Glutamatergic neuron (in vitro differentiated cells): ENCODE results near the gene FAM162B. TPM values are rescaled to one million over a fixed set of nuclear protein-coding genes. Genes with fewer than 3 reads are reported as not detected.
"Not testable (repeated sequence)": the region's sequence is repeated elsewhere in the genome, so short reads cannot be mapped to it uniquely, and the experiment has no call there.

Experiments
- DNase-seq: peaks from one replicate; pipeline ENCODE4 v3.0.0; 2022
- H3K27ac Mint-ChIP-seq: one replicate; pipeline ENCODE4 v1.8.0; 2020; ENCODE audit warnings: mild to moderate bottlenecking, mixed read lengths, inconsistent platforms; ENCODE audit not compliant: unreplicated experiment
- H3K27me3 Mint-ChIP-seq: one replicate; pipeline ENCODE4 v1.8.0; 2020; ENCODE audit warnings: mild to moderate bottlenecking, moderate library complexity, mixed read lengths, inconsistent platforms; ENCODE audit not compliant: unreplicated experiment
- H3K36me3 Mint-ChIP-seq: one replicate; pipeline ENCODE4 v1.8.0; 2020; ENCODE audit warnings: mild to moderate bottlenecking, mixed read lengths, inconsistent platforms; ENCODE audit not compliant: unreplicated experiment
- H3K4me1 Mint-ChIP-seq: one replicate; pipeline ENCODE4 v1.8.0; 2020; ENCODE audit warnings: mild to moderate bottlenecking, low read depth, mixed read lengths, inconsistent platforms; ENCODE audit not compliant: unreplicated experiment
- H3K4me3 Mint-ChIP-seq: one replicate; pipeline ENCODE4 v1.8.0; 2020; ENCODE audit warnings: mild to moderate bottlenecking, mixed read lengths, inconsistent platforms; ENCODE audit not compliant: unreplicated experiment
- H3K9me3 Mint-ChIP-seq: one replicate; pipeline ENCODE4 v1.8.0; 2020; ENCODE audit warnings: mild to moderate bottlenecking, moderate library complexity, mixed read lengths, inconsistent platforms; ENCODE audit not compliant: unreplicated experiment
- CTCF ChIP-seq: fragments of 200-600 bp; sonication (generic); IDR thresholded peaks from one replicate; pipeline ENCODE4 v1.5.0; 2021; ENCODE audit not compliant: partially characterized antibody, unreplicated experiment
- total RNA-seq: library from RNA; stranded (reverse); fragmentation: NEBNext Ultra II Directional; extraction: Animal tissue kit (Norgen Biotek cat#: 25700); gene quantifications from one replicate; pipeline ENCODE4 v1.2.1, GENCODE V29; 2021; ENCODE audit not compliant: unreplicated experiment

The FAM162B gene
- total RNA-seq, 1 donor from 2014 or later = not detected

DNA sequence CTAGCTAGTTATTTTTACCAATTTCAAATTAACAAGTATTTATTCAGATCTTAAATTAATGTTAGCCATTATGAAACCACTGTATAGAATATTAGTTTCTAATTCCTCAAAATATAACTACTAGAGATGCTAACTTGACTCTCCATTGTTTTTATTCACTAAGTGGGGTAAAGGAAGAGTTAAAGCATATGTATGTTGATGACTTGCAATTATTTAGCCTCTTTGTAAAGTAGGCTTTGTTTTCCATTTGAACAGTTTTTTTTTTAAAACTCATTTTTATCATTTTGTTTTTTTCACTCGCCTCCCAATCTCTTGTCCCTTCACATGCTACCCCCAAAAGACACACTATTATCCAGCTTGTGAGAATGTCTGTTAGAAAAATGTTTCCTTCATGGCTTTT, 3.3 kb downstream of the FAM162B start:
- H3K4me1 Mint-ChIP-seq = peaks cover 2% of the 10 kb centered on the region
- H3K9me3 Mint-ChIP-seq = peaks cover 2% of the 10 kb centered on the region
- TF ChIP-seq CTCF = no peak
- no peak overlapping the region for H3K4me3 Mint-ChIP-seq
- DNase-seq = no peak
- no peak overlapping the region for H3K27ac Mint-ChIP-seq
- H3K27me3 Mint-ChIP-seq = peaks cover 10% of the 10 kb centered on the region
- H3K36me3 Mint-ChIP-seq = no peaks in the 10 kb centered on the region

DNA sequence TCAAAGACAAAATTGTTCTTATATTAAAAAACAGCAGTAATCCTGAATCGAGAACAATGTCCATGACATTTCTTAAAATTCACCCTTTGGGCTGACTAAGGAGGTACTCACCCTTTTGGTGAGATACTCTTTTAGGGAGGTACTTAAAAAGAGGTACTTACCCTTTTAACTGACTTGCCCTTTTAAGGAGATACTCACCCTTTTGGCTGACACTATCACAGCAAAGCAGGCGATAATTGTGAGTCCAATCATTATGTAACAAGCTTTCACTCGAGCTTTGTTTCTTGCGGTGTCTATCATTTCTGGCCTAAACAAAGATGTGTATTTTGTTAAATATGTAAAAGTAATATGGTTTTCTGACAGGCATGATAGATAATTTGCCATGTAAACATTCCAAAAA, 3.7 kb downstream of the FAM162B start:
- peaks cover 10% of the 10 kb centered on the region for H3K27me3 Mint-ChIP-seq
- H3K36me3 Mint-ChIP-seq = no peaks in the 10 kb centered on the region
- no peak overlapping the region for H3K27ac Mint-ChIP-seq
- peaks cover 2% of the 10 kb centered on the region for H3K9me3 Mint-ChIP-seq
- no peak for DNase-seq
- H3K4me3 Mint-ChIP-seq = no peak overlapping the region
- TF ChIP-seq CTCF = no peak
- H3K4me1 Mint-ChIP-seq = peaks cover 2% of the 10 kb centered on the region

GRCh38 chr6:116745176-116745575, 20.3 kb downstream of the FAM162B start:
- no peak overlapping the region for H3K4me3 Mint-ChIP-seq

DNA sequence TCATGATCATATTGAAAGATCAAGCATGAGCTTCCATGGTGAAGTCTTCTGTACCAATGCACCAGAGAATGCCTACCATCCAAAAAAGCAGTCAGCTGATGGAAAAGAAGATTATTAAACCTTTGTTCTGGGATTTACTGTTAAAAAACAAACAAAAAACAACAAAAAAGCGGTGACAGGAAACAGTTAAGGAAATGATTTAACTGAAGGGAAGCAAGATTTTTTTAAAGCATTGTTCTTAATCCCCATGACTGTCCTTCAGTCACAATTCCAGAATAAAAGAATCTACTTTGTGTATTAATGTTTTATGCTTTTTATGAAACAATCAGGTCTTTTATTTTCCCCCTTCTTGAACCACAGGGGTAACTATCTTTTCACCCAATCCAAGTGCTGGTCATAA, 23.9 kb downstream of the FAM162B start:
- H3K9me3 Mint-ChIP-seq = peaks cover 2% of the 10 kb centered on the region
- H3K27ac Mint-ChIP-seq = no peak overlapping the region

More at GRCh38 chr6:116745176-116745575, 20.3 kb downstream of the FAM162B start:
- Mint-ChIP-seq H3K9me3 (peaks cover 2% of the 10 kb centered on the region), H3K27me3 (no peaks in the 10 kb centered on the region), H3K4me1 (no peaks in the 10 kb centered on the region), H3K27ac (no peak overlapping the region), H3K36me3 (peaks cover 4% of the 10 kb centered on the region)
- DNase-seq = no peak
- no peak for TF ChIP-seq CTCF

DNA sequence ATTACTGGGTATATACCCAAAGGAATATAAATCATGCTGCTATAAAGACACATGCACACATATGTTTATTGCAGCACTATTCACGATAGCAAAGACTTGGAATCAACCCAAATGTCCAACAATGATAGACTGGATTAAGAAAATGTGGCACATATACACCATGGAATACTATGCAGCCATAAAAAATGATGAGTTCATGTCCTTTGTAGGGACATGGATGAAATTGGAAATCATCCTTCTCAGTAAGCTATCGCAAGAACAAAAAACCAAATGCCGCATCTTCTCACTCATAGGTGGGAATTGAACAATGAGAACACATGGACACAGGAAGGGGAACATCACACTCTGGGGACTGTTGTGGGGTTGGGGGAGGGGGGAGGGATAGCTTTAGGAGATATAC, 25.0 kb downstream of the FAM162B start:
- not testable (repeated sequence) for H3K27me3 Mint-ChIP-seq, H3K27ac Mint-ChIP-seq, DNase-seq, H3K4me1 Mint-ChIP-seq, H3K9me3 Mint-ChIP-seq, H3K4me3 Mint-ChIP-seq
- H3K36me3 Mint-ChIP-seq = peaks cover 12% of the 10 kb centered on the region

More for the DNA sequence above, 23.9 kb downstream of the FAM162B start:
- Mint-ChIP-seq H3K27me3 (no peaks in the 10 kb centered on the region), H3K4me3 (no peak overlapping the region), H3K36me3 (peaks cover 12% of the 10 kb centered on the region), H3K4me1 (no peaks in the 10 kb centered on the region)
- DNase-seq = no peak
- no peak for TF ChIP-seq CTCF

DNA sequence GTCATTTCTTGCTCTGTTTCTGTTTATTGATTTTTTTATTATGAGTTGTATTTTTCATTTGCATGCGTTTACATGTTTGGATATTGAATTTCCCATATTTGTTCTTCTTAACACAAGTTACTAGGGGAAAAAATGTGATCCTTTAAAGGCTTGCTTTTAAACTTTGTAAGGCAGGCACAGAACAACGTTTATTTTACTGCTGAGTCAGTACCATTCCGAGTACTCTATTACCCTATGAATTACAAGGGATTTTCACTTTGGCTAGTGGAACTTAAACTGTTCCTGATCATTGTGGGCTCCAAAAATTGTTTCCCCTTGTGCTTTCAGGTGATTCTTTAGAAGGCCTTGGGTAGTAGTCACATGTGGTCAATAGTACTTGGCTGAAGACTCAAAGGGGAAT, 28.5 kb downstream of the FAM162B start:
- Mint-ChIP-seq H3K27ac (no peak overlapping the region), H3K4me3 (no peak overlapping the region), H3K9me3 (no peaks in the 10 kb centered on the region), H3K4me1 (no peaks in the 10 kb centered on the region), H3K27me3 (no peaks in the 10 kb centered on the region), H3K36me3 (peaks cover 8% of the 10 kb centered on the region)
- DNase-seq = no peak
- TF ChIP-seq CTCF = no peak
